HUES6 (cell line): Measurements from ENCODE around the gene PLEKHA4.
A peak's percentile ranks its signal among the peaks of the same experiment; 100 is the strongest.

ENCODE experiments used
- H3K27ac ChIP-seq: 2 replicates; pipeline ENCODE4 v1.7.0; 2013; ENCODE audit warnings: low read depth, mild to moderate bottlenecking, low read length, inconsistent platforms
- H3K27me3 ChIP-seq: 2 replicates; pipeline ENCODE4 v1.6.1; 2013; ENCODE audit warnings: low read length; ENCODE audit not compliant: control insufficient read depth, insufficient read depth
- H3K36me3 ChIP-seq: 2 replicates; pipeline ENCODE4 v1.6.1; 2013; ENCODE audit warnings: low read length; ENCODE audit not compliant: control insufficient read depth, insufficient read depth
- H3K4me1 ChIP-seq: 2 replicates; pipeline ENCODE4 v1.6.1; 2013; ENCODE audit warnings: low read length; ENCODE audit not compliant: control insufficient read depth, insufficient read depth
- H3K4me3 ChIP-seq: 2 replicates; pipeline ENCODE4 v1.5.1; 2013; ENCODE audit warnings: low read depth, low read length
- H3K9ac ChIP-seq: one replicate; pipeline ENCODE4 v1.6.1; 2013; ENCODE audit warnings: mild to moderate bottlenecking, low read length
- H3K9me3 ChIP-seq: 2 replicates; pipeline ENCODE4 v1.6.1; 2013; ENCODE audit warnings: low read depth, low read length; ENCODE audit not compliant: control insufficient read depth, insufficient read depth

Gene PLEKHA4

DNA sequence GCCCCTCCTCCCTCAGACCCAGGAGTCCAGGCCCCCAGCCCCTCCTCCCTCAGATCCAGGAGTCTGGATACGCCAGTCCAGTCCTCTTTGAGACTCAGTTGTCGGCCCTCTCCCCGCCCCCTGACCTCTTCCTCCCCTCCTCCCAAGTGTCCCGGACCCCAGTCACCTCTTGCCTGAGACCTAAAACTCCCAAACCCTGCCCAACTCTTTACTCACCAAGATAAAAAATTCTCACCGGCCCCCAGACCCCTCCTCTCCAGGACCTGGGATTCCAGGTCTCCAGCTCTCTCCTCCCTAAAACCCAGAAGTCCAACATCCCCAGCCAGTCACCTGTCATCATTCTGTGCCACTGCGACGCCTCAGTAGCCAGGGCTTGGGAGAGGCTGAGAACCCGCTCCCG is 30.7 kb downstream of the PLEKHA4 start:
- peaks cover 3% of the 10 kb centered on the region for H3K4me1 ChIP-seq
- no peak overlapping the region for H3K9ac ChIP-seq
- no peaks in the 10 kb centered on the region; the same call in 1 of the 2 replicates for H3K36me3 ChIP-seq
- peak overlapping the region; percentile 70 for H3K4me3 ChIP-seq
- H3K9me3 ChIP-seq = no peaks in the 10 kb centered on the region
- H3K27ac ChIP-seq = no peak overlapping the region
- no peaks in the 10 kb centered on the region for H3K27me3 ChIP-seq

DNA sequence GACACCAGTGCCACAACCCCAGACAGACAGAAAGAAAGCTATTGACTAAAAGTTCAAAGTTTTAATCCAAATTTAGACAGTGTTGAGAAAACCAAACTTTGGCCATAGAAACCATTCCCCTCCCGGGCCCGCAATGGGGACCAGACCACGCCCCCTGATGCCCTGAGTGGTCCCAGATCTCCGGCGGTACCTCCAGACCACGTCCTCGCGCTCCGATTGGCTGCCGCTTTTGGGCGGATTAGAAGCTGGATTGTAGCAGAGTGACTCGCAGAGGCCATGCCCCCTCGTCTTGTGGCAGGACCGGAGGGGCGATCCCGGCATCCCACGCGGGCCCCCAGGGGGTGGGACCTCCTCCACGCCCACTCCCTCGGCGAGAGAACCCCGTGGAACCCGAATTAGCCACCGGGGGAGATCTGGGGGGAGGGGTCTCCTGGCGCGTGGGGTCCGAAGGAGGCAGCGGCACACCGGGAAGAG is 31.3 kb downstream of the PLEKHA4 start:
- Histone ChIP-seq H3K9ac (peak overlapping the region; percentile 30), H3K4me1 (peaks cover 3% of the 10 kb centered on the region), H3K4me3 (peak overlapping the region; percentile 70), H3K27ac (no peak overlapping the region), H3K36me3 (peaks cover 3% of the 10 kb centered on the region), H3K9me3 (no peaks in the 10 kb centered on the region), H3K27me3 (no peaks in the 10 kb centered on the region)

DNA sequence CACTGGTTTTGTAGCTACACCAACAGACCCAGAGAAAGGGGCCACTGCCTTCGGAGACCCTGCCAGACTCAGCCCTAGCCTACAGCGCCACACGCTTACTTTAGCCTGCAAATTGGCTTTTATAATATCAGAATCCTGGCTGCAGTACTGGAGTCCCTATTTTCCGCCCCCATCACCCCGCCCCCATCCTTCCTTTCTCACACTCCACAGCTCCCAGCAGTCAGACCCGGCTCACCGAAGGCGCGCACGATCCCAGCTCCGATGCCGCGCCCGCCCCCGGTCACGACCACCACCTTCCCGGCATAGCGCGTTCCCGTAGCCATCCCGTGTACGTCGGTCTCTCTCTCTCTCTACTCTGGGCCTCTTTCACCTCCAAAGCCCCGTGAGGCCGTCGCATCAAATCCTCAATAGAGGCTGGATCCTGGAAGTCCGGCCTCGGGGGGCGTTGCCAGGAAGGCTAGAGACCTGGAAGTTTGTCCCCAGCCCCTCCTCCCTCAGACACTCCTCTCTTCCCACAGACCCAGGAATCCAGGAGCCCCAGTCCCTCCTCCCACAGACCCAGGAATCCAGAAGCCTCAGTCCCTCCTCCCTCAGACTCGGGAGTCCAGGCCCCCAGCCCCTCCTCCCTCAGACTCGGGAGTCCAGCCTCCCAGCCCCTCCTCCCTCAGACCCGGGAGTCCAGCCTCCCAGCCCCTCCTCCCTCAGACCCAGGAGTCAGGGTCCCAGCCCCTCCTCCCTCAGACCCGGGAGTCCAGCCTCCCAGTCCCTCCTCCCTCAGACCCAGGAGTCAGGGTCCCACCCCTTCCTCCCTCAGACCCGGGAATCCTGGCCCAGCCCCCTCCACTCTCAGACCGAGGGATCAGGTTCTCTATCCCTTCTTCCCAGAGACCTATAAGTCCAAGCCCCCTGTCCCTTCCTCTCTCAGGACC is 32.1 kb downstream of the PLEKHA4 start, which contains the start of gene HSD17B14:
HSD17B14 (minus strand) TSS at position 403 of the 929 bp plus-strand sequence; CDS start at position 323, 80 bp downstream.
- H3K9me3 ChIP-seq = no peaks in the 10 kb centered on the region
- no peaks in the 10 kb centered on the region for H3K27me3 ChIP-seq
- peak within 1 kb of the TSS; percentile 43 for H3K9ac ChIP-seq
- H3K4me1 ChIP-seq = peaks cover 3% of the 10 kb centered on the region
- H3K27ac ChIP-seq = no peak within 1 kb of the TSS
- H3K36me3 ChIP-seq = peaks cover 3% of the 10 kb centered on the region
- peak within 1 kb of the TSS; percentile 70 for H3K4me3 ChIP-seq

DNA sequence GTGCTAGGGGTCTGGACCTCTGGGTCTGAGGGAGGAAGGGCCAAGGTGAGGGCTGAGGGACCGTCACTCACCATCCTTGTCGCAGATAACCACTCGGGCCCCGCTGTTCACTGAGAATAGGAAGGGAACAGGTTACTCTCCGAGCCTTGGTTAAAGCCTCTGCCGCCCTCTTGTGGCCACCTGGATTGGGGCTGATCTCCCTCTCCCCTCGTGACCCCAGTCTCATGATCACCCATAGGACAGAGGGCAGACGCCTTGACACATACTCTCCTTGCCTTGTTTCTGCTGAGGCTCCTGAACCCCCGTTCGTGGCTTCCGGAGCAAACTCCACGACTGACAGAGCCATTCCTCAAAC is 32.7 kb downstream of the PLEKHA4 start:
- Histone ChIP-seq H3K9ac (peak overlapping the region; percentile 43), H3K9me3 (no peaks in the 10 kb centered on the region), H3K4me1 (peaks cover 3% of the 10 kb centered on the region), H3K27ac (no peak overlapping the region), H3K27me3 (no peaks in the 10 kb centered on the region), H3K36me3 (peaks cover 3% of the 10 kb centered on the region), H3K4me3 (peak overlapping the region; percentile 70)

DNA sequence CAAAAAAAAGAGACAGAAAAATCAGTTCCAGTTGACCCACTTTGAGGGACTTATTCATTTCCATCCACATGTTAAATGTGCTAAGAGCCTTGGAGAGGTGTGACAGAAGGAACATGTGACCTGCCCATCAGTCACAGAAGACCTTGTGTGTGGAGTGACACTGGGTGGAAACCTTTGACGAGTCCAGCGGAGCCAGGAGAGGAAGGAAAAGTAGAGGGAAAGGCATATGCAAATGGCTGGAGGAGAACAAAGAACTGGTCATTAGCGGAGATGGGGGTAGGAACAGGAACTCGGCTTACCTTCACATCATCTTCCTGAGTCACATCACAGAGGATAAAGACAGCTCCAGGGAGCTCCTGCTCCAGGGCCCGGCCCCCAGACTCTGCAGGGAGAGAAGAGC is 34.4 kb downstream of the PLEKHA4 start:
- Histone ChIP-seq H3K9me3 (no peaks in the 10 kb centered on the region), H3K27me3 (no peaks in the 10 kb centered on the region), H3K9ac (no peak overlapping the region), H3K4me1 (peaks cover 3% of the 10 kb centered on the region), H3K36me3 (peaks cover 3% of the 10 kb centered on the region), H3K27ac (no peak overlapping the region), H3K4me3 (no peak overlapping the region)

DNA sequence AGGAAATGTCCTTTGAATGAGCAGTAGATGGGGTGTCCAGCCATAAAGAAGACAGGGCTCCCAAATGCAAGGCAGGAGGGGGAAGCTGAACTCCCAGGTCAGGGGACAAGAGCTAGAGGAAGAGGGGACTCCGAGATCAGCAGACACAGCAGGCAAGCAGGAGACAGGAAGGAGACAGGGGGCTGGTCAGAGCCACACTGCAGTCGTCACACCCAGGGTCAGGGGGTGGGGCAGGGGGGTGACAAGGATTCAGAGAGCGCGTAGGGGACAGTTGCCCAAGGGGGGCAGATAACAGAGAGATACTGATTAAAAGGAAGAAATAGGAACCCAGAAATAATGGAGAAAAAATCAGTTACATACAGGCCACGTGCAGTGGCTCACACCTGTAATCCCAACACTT is 35.4 kb downstream of the PLEKHA4 start:
- H3K9ac ChIP-seq = no peak overlapping the region

DNA sequence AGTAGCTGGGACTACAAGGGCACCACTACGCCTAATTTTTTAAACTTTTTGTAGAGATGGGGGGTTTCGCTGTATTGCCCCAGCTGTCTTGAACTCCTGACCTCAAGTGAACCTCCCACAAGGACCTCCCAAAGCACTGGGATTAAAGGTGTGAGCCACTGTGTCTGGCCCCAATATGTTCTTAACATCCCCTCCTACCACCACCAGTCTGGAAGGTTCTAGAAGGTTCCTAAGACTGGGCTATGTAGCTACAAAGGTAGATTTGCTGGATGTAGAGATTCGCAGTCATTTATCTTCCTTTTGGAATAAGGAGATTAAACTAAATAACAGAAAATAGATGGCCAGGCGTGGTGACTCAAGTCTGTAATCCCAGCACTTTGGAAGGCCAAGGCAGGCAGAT is 37.5 kb downstream of the PLEKHA4 start:
- no peak overlapping the region for H3K4me3 ChIP-seq
- H3K4me1 ChIP-seq = peaks cover 3% of the 10 kb centered on the region
- peaks cover 3% of the 10 kb centered on the region for H3K36me3 ChIP-seq
- no peak overlapping the region for H3K27ac ChIP-seq
- no peaks in the 10 kb centered on the region for H3K9me3 ChIP-seq
- H3K9ac ChIP-seq = no peak overlapping the region
- no peaks in the 10 kb centered on the region for H3K27me3 ChIP-seq

More for the DNA sequence above, 35.4 kb downstream of the PLEKHA4 start:
- no peak overlapping the region for H3K4me3 ChIP-seq
- H3K9me3 ChIP-seq = no peaks in the 10 kb centered on the region
- H3K27ac ChIP-seq = no peak overlapping the region
- peaks cover 3% of the 10 kb centered on the region for H3K36me3 ChIP-seq
- no peaks in the 10 kb centered on the region for H3K27me3 ChIP-seq
- H3K4me1 ChIP-seq = peaks cover 3% of the 10 kb centered on the region

DNA sequence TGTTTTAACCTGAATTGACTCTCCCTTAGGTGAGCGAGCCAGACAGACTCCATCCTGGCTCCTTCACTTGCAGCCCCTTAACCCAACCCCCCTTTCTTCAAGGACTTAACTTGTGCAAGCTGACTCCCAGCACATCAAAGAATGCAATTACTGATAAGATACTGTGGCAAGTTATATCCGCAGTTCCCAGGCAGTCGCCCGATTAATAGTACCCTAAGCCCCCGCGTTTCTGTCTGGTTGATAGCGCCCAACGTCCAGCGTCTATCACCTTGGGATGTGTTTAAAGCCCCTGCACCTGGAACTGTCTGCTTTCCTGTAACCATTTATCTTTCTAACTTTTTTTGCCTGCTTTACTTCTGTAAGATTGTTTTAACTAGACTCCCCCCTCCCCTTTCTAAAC is 38.3 kb downstream of the PLEKHA4 start:
- Histone ChIP-seq H3K27me3 (no peaks in the 10 kb centered on the region), H3K4me3 (no peak overlapping the region), H3K9me3 (no peaks in the 10 kb centered on the region), H3K4me1 (peaks cover 3% of the 10 kb centered on the region), H3K27ac (no peak overlapping the region), H3K9ac (no peak overlapping the region), H3K36me3 (peaks cover 3% of the 10 kb centered on the region)

DNA sequence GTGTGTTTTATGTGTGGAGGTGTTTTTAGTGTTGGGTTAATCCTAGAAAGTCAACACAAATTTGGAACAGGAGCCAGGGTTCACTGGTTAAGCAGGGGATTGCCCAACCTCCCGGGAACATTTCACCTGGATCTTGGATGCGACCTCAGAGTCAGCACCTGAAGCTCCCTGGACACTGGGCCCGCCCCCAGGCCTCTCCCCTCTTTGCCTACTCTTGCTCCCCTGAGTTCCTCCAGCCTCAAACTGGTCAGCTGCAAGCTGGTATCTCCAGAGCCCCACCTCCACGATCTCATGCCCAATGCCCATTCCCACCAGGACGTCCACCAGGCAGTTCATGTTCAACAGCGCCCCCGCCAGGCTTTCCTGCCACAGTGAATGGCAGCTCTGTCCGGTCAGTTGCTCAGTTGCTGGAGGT is 41.8 kb downstream of the PLEKHA4 start:
- no peak overlapping the region for H3K4me3 ChIP-seq
- no peaks in the 10 kb centered on the region for H3K27me3 ChIP-seq
- H3K36me3 ChIP-seq = peaks cover 12% of the 10 kb centered on the region
- peaks cover 6% of the 10 kb centered on the region; the same call in 1 of the 2 replicates for H3K9me3 ChIP-seq
- no peaks in the 10 kb centered on the region for H3K4me1 ChIP-seq
- no peak overlapping the region for H3K9ac ChIP-seq
- no peak overlapping the region for H3K27ac ChIP-seq

DNA sequence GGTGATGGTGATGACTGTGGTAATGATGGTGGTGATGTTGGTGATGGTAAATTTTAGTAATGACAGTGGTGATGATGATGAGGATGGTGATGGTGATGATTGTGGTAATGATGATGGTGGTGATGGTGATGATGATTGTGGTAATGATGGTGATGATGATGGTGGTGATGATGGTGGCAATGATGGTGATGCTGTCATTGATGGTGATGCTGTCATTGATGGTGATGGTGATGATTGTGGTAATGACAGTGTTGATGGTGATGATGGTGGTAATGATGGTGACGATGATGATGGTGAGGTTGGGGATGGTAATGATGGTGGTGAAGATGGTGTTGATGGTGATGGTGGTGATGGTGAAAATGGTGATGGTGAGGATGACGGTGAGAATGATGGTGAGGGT is 45.9 kb downstream of the PLEKHA4 start:
- Histone ChIP-seq H3K27ac (no peak overlapping the region), H3K9ac (no peak overlapping the region), H3K4me3 (no peak overlapping the region), H3K36me3 (peaks cover 12% of the 10 kb centered on the region), H3K27me3 (peaks cover 13% of the 10 kb centered on the region; the same call in 1 of the 2 replicates), H3K4me1 (no peaks in the 10 kb centered on the region), H3K9me3 (peaks cover 6% of the 10 kb centered on the region; the same call in 1 of the 2 replicates)

DNA sequence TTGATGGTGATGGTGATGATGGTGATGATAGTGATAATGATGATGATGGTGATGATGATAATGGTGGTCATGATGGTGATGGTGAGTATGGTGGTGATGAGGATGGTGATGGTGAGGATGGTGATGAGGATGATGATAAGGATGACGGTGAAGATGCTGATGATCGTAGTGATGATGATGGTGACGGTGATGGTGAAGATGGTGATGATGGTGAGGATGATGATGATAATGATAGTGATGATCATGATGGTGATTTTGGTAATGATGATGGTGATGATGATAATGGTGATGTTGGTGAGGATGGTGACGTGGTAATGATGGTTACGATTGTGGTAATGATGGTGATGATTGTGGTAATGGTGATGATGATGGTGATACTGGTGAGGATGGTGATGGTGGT is 46.8 kb downstream of the PLEKHA4 start:
- Histone ChIP-seq H3K4me3 (no peak overlapping the region), H3K27ac (no peak overlapping the region), H3K9me3 (peaks cover 6% of the 10 kb centered on the region; the same call in 1 of the 2 replicates), H3K27me3 (peaks cover 14% of the 10 kb centered on the region; the same call in 1 of the 2 replicates), H3K4me1 (no peaks in the 10 kb centered on the region), H3K9ac (no peak overlapping the region), H3K36me3 (peaks cover 12% of the 10 kb centered on the region)
